GM19035 (cell line): ENCODE measurements around the gene ZNF407.

ENCODE experiments used
- ATAC-seq: cut with Tn5 transposase; IDR thresholded peaks from one replicate; pipeline ENCODE4 v1.9.1; 2021; ENCODE audit not compliant: unreplicated experiment

ZNF407 gene

GRCh38 chr18:74625157-74625556, 27.5 kb downstream of the ZNF407 start:
- ATAC-seq, result no peak

- ATAC-seq, result no peak
Observed at GRCh38 chr18:74626049-74626874, 28.6 kb downstream of the ZNF407 start.

GRCh38 chr18:74630804-74631203, 33.1 kb downstream of the ZNF407 start:
- ATAC-seq, result no peak

GRCh38 chr18:74631212-74631611, 33.5 kb downstream of the ZNF407 start:
- ATAC-seq, result no peak

GRCh38 chr18:74631623-74632350, 34.1 kb downstream of the ZNF407 start:
- ATAC-seq, result no peak

- ATAC-seq, result no peak
Observed at GRCh38 chr18:74632351-74632679, 34.6 kb downstream of the ZNF407 start.

- no peak for ATAC-seq
Observed at GRCh38 chr18:74632856-74633255, 35.2 kb downstream of the ZNF407 start.

GRCh38 chr18:74633652-74634352, 36.1 kb downstream of the ZNF407 start:
- ATAC-seq, result no peak

GRCh38 chr18:74635224-74635975, 37.7 kb downstream of the ZNF407 start:
- ATAC-seq, result no peak

GRCh38 chr18:74637070-74637469, 39.4 kb downstream of the ZNF407 start:
- no peak for ATAC-seq

GRCh38 chr18:74638210-74638609, 40.5 kb downstream of the ZNF407 start:
- ATAC-seq, result no peak

- no peak for ATAC-seq
Observed at GRCh38 chr18:74644713-74645112, 47.0 kb downstream of the ZNF407 start.

GRCh38 chr18:74645679-74646078, 48.0 kb downstream of the ZNF407 start:
- ATAC-seq, result no peak

- no peak for ATAC-seq
Observed at GRCh38 chr18:74651327-74652128, 53.9 kb downstream of the ZNF407 start.

- no peak for ATAC-seq
Observed at GRCh38 chr18:74652392-74652988, 54.8 kb downstream of the ZNF407 start.

- ATAC-seq, result no peak
Observed at GRCh38 chr18:74654638-74655037, 57.0 kb downstream of the ZNF407 start.

GRCh38 chr18:74661008-74661407, 63.3 kb downstream of the ZNF407 start:
- ATAC-seq, result no peak

- no peak for ATAC-seq
Observed at GRCh38 chr18:74661691-74662090, 64.0 kb downstream of the ZNF407 start.

- no peak for ATAC-seq
Observed at GRCh38 chr18:74662622-74663021, 65.0 kb downstream of the ZNF407 start.

- no peak for ATAC-seq
Observed at GRCh38 chr18:74665346-74665745, 67.7 kb downstream of the ZNF407 start.
